Nephron progenitor cell (in vitro differentiated cells): ENCODE results near the gene AGBL2.

Experiments used
- DNase-seq: peaks from one replicate; pipeline ENCODE4 v3.0.0; 2021
- H3K27ac Mint-ChIP-seq: 2 replicates; pipeline ENCODE4 v1.8.0; 2021; ENCODE audit warnings: mild to moderate bottlenecking, moderate library complexity, mixed read lengths
- H3K27me3 Mint-ChIP-seq: 2 replicates; pipeline ENCODE4 v1.8.0; 2021; ENCODE audit warnings: mild to moderate bottlenecking, low read depth, mixed read lengths; ENCODE audit not compliant: poor library complexity
- H3K36me3 Mint-ChIP-seq: 2 replicates; pipeline ENCODE4 v1.8.0; 2021; ENCODE audit warnings: low read depth, mixed read lengths
- H3K4me1 Mint-ChIP-seq: 2 replicates; pipeline ENCODE4 v1.8.0; 2021; ENCODE audit warnings: mixed read lengths
- H3K4me3 Mint-ChIP-seq: 2 replicates; pipeline ENCODE4 v1.8.0; 2021; ENCODE audit warnings: mild to moderate bottlenecking, moderate library complexity, mixed read lengths
- H3K9me3 Mint-ChIP-seq: 2 replicates; pipeline ENCODE4 v1.8.0; 2021; ENCODE audit warnings: mild to moderate bottlenecking, moderate library complexity, mixed read lengths
- TF ChIP-seq, protein P1 (sequence below): fragments of 200-600 bp; sonication (generic); IDR thresholded peaks from 2 replicates; pipeline ENCODE4 v1.5.0; 2021; ENCODE audit warnings: antibody characterized with exemption

The AGBL2 gene

GRCh38 chr11:47615249-47615648 is 99.9 kb downstream of the AGBL2 start:
- Mint-ChIP-seq H3K36me3 (peaks cover 21% of the 10 kb centered on the region), H3K4me1 (no peaks in the 10 kb centered on the region), H3K27me3 (no peaks in the 10 kb centered on the region), H3K4me3 (no peak overlapping the region), H3K27ac (peak overlapping the region; percentile 79), H3K9me3 (no peaks in the 10 kb centered on the region)
- no peak for DNase-seq
- TF ChIP-seq, protein P1, sequence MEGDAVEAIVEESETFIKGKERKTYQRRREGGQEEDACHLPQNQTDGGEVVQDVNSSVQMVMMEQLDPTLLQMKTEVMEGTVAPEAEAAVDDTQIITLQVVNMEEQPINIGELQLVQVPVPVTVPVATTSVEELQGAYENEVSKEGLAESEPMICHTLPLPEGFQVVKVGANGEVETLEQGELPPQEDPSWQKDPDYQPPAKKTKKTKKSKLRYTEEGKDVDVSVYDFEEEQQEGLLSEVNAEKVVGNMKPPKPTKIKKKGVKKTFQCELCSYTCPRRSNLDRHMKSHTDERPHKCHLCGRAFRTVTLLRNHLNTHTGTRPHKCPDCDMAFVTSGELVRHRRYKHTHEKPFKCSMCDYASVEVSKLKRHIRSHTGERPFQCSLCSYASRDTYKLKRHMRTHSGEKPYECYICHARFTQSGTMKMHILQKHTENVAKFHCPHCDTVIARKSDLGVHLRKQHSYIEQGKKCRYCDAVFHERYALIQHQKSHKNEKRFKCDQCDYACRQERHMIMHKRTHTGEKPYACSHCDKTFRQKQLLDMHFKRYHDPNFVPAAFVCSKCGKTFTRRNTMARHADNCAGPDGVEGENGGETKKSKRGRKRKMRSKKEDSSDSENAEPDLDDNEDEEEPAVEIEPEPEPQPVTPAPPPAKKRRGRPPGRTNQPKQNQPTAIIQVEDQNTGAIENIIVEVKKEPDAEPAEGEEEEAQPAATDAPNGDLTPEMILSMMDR: no peak

- Mint-ChIP-seq H3K4me1 (peaks cover 21% of the 10 kb centered on the region), H3K27me3 (no peaks in the 10 kb centered on the region), H3K27ac (no peak overlapping the region), H3K9me3 (no peaks in the 10 kb centered on the region), H3K4me3 (no peak overlapping the region), H3K36me3 (peaks cover 20% of the 10 kb centered on the region)
- DNase-seq: no peak
- TF ChIP-seq, protein P1: no peak
These were observed 103.8 kb downstream of the AGBL2 start for GRCh38 chr11:47611348-47611794.

- Mint-ChIP-seq H3K4me1 (peaks cover 25% of the 10 kb centered on the region), H3K4me3 (no peak overlapping the region), H3K9me3 (no peaks in the 10 kb centered on the region), H3K27me3 (no peaks in the 10 kb centered on the region), H3K27ac (peak overlapping the region; percentile 3), H3K36me3 (peaks cover 23% of the 10 kb centered on the region)
- no peak for DNase-seq
- TF ChIP-seq, protein P1: no peak
These were observed 105.5 kb downstream of the AGBL2 start for GRCh38 chr11:47609675-47610074.
